ENCODE measurements around the gene HDAC4.

- TF ChIP-seq ZNF274 (IDR thresholded peaks at IDR 0.05; ENCODE audit: low read depth, low read length) (no peak), SUZ12 (IDR thresholded peaks at IDR 0.05; ENCODE audit: extremely low read depth, insufficient read depth, insufficient read length) (no peak), YY1 (IDR thresholded peaks at IDR 0.05; ENCODE audit: insufficient read depth, insufficient read length) (no peak)
These were observed 128.2 kb downstream of the HDAC4 start for GRCh38 chr2:239272626-239273025.
